HG03196 (cell line): Measurements from ENCODE around the gene ASIC3.

ENCODE experiments used
- ATAC-seq: cut with Tn5 transposase; IDR thresholded peaks from one replicate; pipeline ENCODE4 v1.9.1; 2021; ENCODE audit not compliant: unreplicated experiment

ASIC3 gene

GRCh38 chr7:151083071-151083823 lies 34.9 kb downstream of the ASIC3 start, which contains the start of gene TMUB1:
TSS of gene TMUB1 (minus strand) at chr7:151083493. CDS start at chr7:151082563, 930 bp downstream.
- ATAC-seq = peak; percentile 40

- no peak for ATAC-seq
Observed at GRCh38 chr7:151083824-151084160, 35.5 kb downstream of the ASIC3 start.

GRCh38 chr7:151085329-151085690 lies 37.0 kb downstream of the ASIC3 start:
- no peak for ATAC-seq

- peak; percentile 43 for ATAC-seq
Observed at GRCh38 chr7:151085691-151086620, 37.6 kb downstream of the ASIC3 start, which contains the start of gene AGAP3. TSS of gene AGAP3 (plus strand) at chr7:151086475. CDS start at chr7:151086742, 267 bp downstream.

GRCh38 chr7:151086802-151087244 lies 38.5 kb downstream of the ASIC3 start:
- no peak for ATAC-seq

- ATAC-seq = no peak
Observed at GRCh38 chr7:151087245-151088018, 39.1 kb downstream of the ASIC3 start.

- no peak for ATAC-seq
Observed at GRCh38 chr7:151088019-151088855, 39.9 kb downstream of the ASIC3 start.

GRCh38 chr7:151088856-151089699 lies 40.7 kb downstream of the ASIC3 start:
- ATAC-seq = no peak

- no peak for ATAC-seq
Observed at GRCh38 chr7:151089893-151090730, 41.8 kb downstream of the ASIC3 start.

- no peak for ATAC-seq
Observed at GRCh38 chr7:151091003-151091402, 42.7 kb downstream of the ASIC3 start.

- ATAC-seq = no peak
Observed at GRCh38 chr7:151091431-151091830, 43.1 kb downstream of the ASIC3 start.

GRCh38 chr7:151091988-151092387 lies 43.7 kb downstream of the ASIC3 start:
- no peak for ATAC-seq

GRCh38 chr7:151093748-151094147 lies 45.4 kb downstream of the ASIC3 start:
- no peak for ATAC-seq

GRCh38 chr7:151094675-151095074 lies 46.3 kb downstream of the ASIC3 start:
- ATAC-seq = no peak

- ATAC-seq = no peak
Observed at GRCh38 chr7:151095123-151095797, 46.9 kb downstream of the ASIC3 start.

- ATAC-seq = no peak
Observed at GRCh38 chr7:151095828-151096475, 47.6 kb downstream of the ASIC3 start.

GRCh38 chr7:151099486-151100211 lies 51.3 kb downstream of the ASIC3 start:
- ATAC-seq = no peak
